ENCODE results near the gene ZNF582.
"Not testable (repeated sequence)": the region's sequence is repeated elsewhere in the genome, so short reads cannot be mapped to it uniquely, and the experiment has no call there.

Gene ZNF582

GRCh38 chr19:56347163-56347778, 46.1 kb downstream of the ZNF582 start:
- no peaks in the 10 kb centered on the region for H3K36me3 ChIP-seq
- no peak overlapping the region for H3K4me3 ChIP-seq (ENCODE audit: low read depth, low read length)
- H3K27me3 ChIP-seq = no peaks in the 10 kb centered on the region
- no peaks in the 10 kb centered on the region for H3K9me3 ChIP-seq
- H3K4me1 ChIP-seq = no peaks in the 10 kb centered on the region
- DNase-seq = no peak
- TF ChIP-seq CTCF (IDR thresholded peaks at IDR 0.05; ENCODE audit: low read depth, low read length) = no peak

DNA sequence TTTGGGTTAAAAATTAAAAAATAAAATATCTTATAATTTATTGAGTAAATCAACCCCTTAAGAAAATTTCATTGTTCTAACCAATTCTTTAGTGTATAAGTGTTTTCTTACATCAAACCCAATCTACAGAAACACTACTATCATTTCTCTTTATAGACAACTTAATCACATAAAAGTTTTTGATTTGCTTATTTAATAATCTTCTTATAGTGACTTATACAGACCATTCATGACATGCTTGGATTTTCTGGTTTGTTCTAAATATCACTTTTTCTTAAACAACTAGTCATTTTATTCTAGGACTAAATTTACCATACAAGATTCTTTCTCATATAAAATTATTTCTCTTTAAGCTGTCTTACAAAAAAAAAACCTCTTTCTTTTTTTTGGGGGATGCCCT, 51.4 kb downstream of the ZNF582 start:
- no peaks in the 10 kb centered on the region for H3K27me3 ChIP-seq
- H3K4me1 ChIP-seq = no peaks in the 10 kb centered on the region
- DNase-seq = no peak
- no peak overlapping the region for H3K4me3 ChIP-seq (ENCODE audit: low read depth, low read length)
- no peaks in the 10 kb centered on the region; the same call in 1 of the 2 replicates for H3K36me3 ChIP-seq
- H3K9me3 ChIP-seq = no peaks in the 10 kb centered on the region
- TF ChIP-seq CTCF (IDR thresholded peaks at IDR 0.05; ENCODE audit: low read depth, low read length) = no peak

DNA sequence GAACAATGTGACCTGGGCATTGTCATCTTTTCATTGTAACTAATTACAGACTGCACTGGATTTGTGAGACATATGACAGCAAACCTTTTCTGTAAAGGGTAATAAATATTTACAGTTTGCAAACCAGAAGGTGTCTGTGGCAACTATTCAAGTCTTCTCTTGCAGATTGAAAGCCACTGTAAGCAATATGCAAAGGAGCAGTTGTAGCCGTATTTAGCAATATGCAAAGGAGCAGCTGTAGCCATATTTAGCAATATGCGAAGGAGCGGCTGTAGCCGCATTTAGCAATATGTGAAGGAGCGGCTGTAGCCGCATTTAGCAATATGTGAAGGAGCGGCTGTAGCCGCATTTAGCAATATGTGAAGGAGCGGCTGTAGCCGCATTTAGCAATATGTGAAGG, 54.3 kb downstream of the ZNF582 start:
- H3K36me3 ChIP-seq; DNase-seq; H3K4me1 ChIP-seq; H3K27me3 ChIP-seq; H3K9me3 ChIP-seq; H3K4me3 ChIP-seq (ENCODE audit: low read depth, low read length): not testable (repeated sequence)

DNA sequence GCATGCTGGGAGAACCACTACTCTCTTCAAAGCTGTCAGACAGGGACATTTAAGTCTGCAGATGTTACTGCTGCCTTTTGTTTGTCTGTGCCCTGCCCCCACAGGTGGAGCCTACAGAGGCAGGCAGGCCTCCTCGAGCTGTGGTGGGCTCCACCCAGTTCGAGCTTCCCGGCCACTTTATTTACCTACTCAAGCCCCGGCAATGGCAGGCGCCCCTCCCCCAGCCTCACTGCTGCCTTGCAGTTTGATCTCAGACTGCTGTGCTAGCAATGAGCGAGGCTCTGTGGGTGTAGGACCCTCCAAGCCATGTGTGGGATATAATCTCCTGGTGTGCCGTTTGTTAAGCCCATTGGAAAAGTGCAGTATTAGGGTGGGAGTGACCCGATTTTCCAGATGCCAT, 56.3 kb downstream of the ZNF582 start:
- not testable (repeated sequence) for H3K36me3 ChIP-seq; H3K4me3 ChIP-seq (ENCODE audit: low read depth, low read length); H3K4me1 ChIP-seq; H3K27me3 ChIP-seq; DNase-seq; H3K9me3 ChIP-seq

DNA sequence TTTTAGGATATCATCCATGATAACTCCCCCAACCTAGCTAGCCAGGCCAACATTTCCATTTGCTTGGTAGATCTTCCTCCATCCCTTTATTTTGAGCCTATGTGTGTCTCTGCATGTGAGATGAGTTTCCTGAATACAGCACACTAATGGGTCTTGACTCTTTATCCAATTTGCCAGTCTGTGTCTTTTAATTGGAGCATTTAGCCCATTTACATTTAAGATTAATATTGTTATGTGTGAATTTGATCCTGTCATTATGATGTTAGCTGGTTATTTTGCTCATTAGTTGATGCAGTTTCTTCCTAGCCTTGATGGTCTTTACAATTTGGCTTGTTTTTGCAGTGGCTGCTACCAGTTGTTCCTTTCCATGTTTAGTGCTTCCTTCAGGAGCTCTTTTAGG, 58.0 kb downstream of the ZNF582 start:
- not testable (repeated sequence) for H3K36me3 ChIP-seq; H3K9me3 ChIP-seq; H3K27me3 ChIP-seq; H3K4me3 ChIP-seq (ENCODE audit: low read depth, low read length); DNase-seq; H3K4me1 ChIP-seq

GRCh38 chr19:56333506-56333905, 59.8 kb downstream of the ZNF582 start:
- DNase-seq = peak; percentile 47
- no peaks in the 10 kb centered on the region; the same call in 1 of the 2 replicates for H3K36me3 ChIP-seq
- H3K4me3 ChIP-seq (ENCODE audit: low read depth, low read length) = no peak overlapping the region
- peak; percentile 83 for TF ChIP-seq CTCF (IDR thresholded peaks at IDR 0.05; ENCODE audit: low read depth, low read length)
- H3K4me1 ChIP-seq = no peaks in the 10 kb centered on the region
- no peaks in the 10 kb centered on the region for H3K27me3 ChIP-seq
- H3K9me3 ChIP-seq = no peaks in the 10 kb centered on the region
